GM04504 (cell line): ENCODE results near the gene LMTK2.
"Not testable (repeated sequence)": the region's sequence is repeated elsewhere in the genome, so short reads cannot be mapped to it uniquely, and the experiment has no call there.

ENCODE experiments used
- DNase-seq: peaks from one replicate; pipeline ENCODE4 v3.0.0-alpha.2; 2012; ENCODE audit warnings: low read depth

LMTK2 gene

GRCh38 chr7:98217623-98218582, 111.2 kb downstream of the LMTK2 start:
- no peak for DNase-seq

- not testable (repeated sequence) for DNase-seq
These were observed 112.7 kb downstream of the LMTK2 start for GRCh38 chr7:98219382-98219781.

GRCh38 chr7:98221611-98222532, 115.2 kb downstream of the LMTK2 start:
- no peak for DNase-seq

- no peak for DNase-seq
These were observed 116.0 kb downstream of the LMTK2 start for GRCh38 chr7:98222533-98223195.

GRCh38 chr7:98223351-98223897, 116.8 kb downstream of the LMTK2 start:
- DNase-seq: no peak

- no peak for DNase-seq
These were observed 117.4 kb downstream of the LMTK2 start for GRCh38 chr7:98223898-98224700.

- no peak for DNase-seq
These were observed 118.1 kb downstream of the LMTK2 start for GRCh38 chr7:98224701-98225181.

GRCh38 chr7:98225913-98226614, 119.4 kb downstream of the LMTK2 start:
- no peak for DNase-seq

GRCh38 chr7:98227939-98228338, 121.3 kb downstream of the LMTK2 start:
- DNase-seq: no peak

GRCh38 chr7:98228801-98229200, 122.1 kb downstream of the LMTK2 start:
- no peak for DNase-seq

GRCh38 chr7:98229441-98229840, 122.8 kb downstream of the LMTK2 start:
- DNase-seq: no peak

GRCh38 chr7:98229991-98230745, 123.5 kb downstream of the LMTK2 start:
- DNase-seq: no peak

- DNase-seq: no peak
These were observed 124.2 kb downstream of the LMTK2 start for GRCh38 chr7:98230746-98231471.

GRCh38 chr7:98231493-98232262, 125.0 kb downstream of the LMTK2 start:
- DNase-seq: no peak

- DNase-seq: no peak
These were observed 125.6 kb downstream of the LMTK2 start for GRCh38 chr7:98232263-98232585.

- DNase-seq: no peak
These were observed 126.1 kb downstream of the LMTK2 start for GRCh38 chr7:98232799-98233198.

GRCh38 chr7:98233219-98234070, 126.8 kb downstream of the LMTK2 start:
- DNase-seq: no peak
